Measurements from ENCODE around the gene TNIK. TPM values are rescaled to one million over a fixed set of nuclear protein-coding genes. Genes with fewer than 3 reads are reported as not detected.

TNIK gene
- total and polyA plus RNA-seq, 8 donors, result 2.1 to 40.2 (median 10.1) TPM

GRCh38 chr3:171379961-171380483, 80.2 kb downstream of the TNIK start:
- intact Hi-C loops (cut with DNase I; ENCODE audit: low total_unique reads), result no loop called here
- 73 to 82% (median 76%) methylated on average over 8 of the region's 8 CpGs for WGBS, 5 donors

DNA sequence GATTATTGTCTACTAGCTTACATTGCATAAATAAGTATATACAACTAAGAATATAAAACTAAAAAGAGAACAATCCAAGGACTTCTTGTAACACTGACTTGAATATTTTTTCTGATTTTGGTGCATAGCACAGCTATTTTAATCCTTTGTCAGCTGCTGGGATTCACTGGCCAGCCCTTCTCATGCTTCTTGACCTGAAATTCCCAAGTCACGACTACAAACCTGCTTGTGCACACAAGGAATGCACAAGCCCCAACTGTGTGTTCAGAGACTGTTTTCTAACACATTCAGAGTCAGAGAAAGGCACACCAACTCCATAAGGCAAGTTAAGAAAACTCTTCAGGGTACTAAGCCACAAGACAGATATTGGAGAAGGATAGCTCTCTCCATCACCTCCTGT, 80.9 kb downstream of the TNIK start:
- TF ChIP-seq, protein P1, sequence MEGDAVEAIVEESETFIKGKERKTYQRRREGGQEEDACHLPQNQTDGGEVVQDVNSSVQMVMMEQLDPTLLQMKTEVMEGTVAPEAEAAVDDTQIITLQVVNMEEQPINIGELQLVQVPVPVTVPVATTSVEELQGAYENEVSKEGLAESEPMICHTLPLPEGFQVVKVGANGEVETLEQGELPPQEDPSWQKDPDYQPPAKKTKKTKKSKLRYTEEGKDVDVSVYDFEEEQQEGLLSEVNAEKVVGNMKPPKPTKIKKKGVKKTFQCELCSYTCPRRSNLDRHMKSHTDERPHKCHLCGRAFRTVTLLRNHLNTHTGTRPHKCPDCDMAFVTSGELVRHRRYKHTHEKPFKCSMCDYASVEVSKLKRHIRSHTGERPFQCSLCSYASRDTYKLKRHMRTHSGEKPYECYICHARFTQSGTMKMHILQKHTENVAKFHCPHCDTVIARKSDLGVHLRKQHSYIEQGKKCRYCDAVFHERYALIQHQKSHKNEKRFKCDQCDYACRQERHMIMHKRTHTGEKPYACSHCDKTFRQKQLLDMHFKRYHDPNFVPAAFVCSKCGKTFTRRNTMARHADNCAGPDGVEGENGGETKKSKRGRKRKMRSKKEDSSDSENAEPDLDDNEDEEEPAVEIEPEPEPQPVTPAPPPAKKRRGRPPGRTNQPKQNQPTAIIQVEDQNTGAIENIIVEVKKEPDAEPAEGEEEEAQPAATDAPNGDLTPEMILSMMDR (IDR thresholded peaks at IDR 0.05), result no peak
- no peak for TF ChIP-seq EP300 (IDR thresholded peaks at IDR 0.05)
- TF ChIP-seq POLR2AphosphoS5 (IDR thresholded peaks at IDR 0.05), result no peak
- no peak for TF ChIP-seq POLR2A (IDR thresholded peaks at IDR 0.05)
- H3K4me1 ChIP-seq, result peaks cover 0 to 58% (median 25%) of the 10 kb centered on the region in 4 donors

More at GRCh38 chr3:171379961-171380483, 80.2 kb downstream of the TNIK start:
- Histone ChIP-seq H3K27me3 (no peaks in the 10 kb centered on the region), H3K4me3 (no peak overlapping the region), H3K9me3 (no peaks in the 10 kb centered on the region), H3K27ac (no peak overlapping the region), H3K36me3 (no peaks in the 10 kb centered on the region), H3K4me1 (peaks cover 0 to 60% (median 23%) of the 10 kb centered on the region in 4 donors)
- no peak for DNase-seq
- TF ChIP-seq, protein P1 (IDR thresholded peaks at IDR 0.05), result no peak
- TF ChIP-seq POLR2A (IDR thresholded peaks at IDR 0.05) (no peak), POLR2AphosphoS5 (IDR thresholded peaks at IDR 0.05) (no peak), EP300 (IDR thresholded peaks at IDR 0.05) (no peak)

DNA sequence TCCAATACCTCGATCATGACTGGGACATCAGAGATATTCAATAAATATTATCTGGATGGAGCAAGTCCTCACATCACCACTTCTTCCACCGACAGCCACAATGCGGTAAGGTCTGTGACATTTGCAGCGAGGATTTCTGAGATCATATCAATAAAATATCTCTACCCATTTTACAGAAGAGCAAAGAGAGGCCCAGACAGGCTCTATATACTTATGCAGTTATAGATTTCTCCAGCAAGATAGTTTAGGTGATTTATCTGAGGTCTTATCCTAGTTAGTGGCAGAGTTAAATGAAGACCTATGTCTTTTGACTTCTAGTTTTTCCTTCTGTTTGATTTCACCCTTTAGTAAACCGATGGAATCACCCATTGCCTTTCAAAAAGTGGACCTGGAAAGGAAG, 81.6 kb downstream of the TNIK start:
- intact Hi-C loops (cut with DNase I; ENCODE audit: low total_unique reads), result no loop called here
- WGBS, 5 donors, result 94 to 98% (median 97%) methylated on average over 5 of the region's 5 CpGs
- Histone ChIP-seq H3K9me3 (no peaks in the 10 kb centered on the region), H3K4me3 (no peak overlapping the region), H3K27me3 (no peaks in the 10 kb centered on the region), H3K36me3 (no peaks in the 10 kb centered on the region), H3K27ac (no peak overlapping the region), H3K4me1 (peaks cover 0 to 51% (median 22%) of the 10 kb centered on the region in 4 donors)
- TF ChIP-seq POLR2AphosphoS5 (IDR thresholded peaks at IDR 0.05), result no peak
- DNase-seq, result no peak

More for the DNA sequence above, 80.9 kb downstream of the TNIK start:
- DNase-seq, result no peak
- intact Hi-C loops (cut with DNase I; ENCODE audit: low total_unique reads), result no loop called here
- Histone ChIP-seq H3K27me3 (no peaks in the 10 kb centered on the region), H3K4me3 (no peak overlapping the region), H3K36me3 (no peaks in the 10 kb centered on the region), H3K9me3 (no peaks in the 10 kb centered on the region), H3K27ac (no peak overlapping the region)
- 54 to 88% (median 70%) methylated on average over 1 of the region's 1 CpG for WGBS, 5 donors

GRCh38 chr3:171377859-171378258, 82.3 kb downstream of the TNIK start:
- Histone ChIP-seq H3K4me1 (peaks cover 0 to 44% (median 18%) of the 10 kb centered on the region in 4 donors), H3K36me3 (no peaks in the 10 kb centered on the region), H3K4me3 (no peak overlapping the region), H3K9me3 (no peaks in the 10 kb centered on the region), H3K27ac (no peak overlapping the region), H3K27me3 (no peaks in the 10 kb centered on the region)
- intact Hi-C loops (cut with DNase I; ENCODE audit: low total_unique reads), result no loop called here
- no peak for DNase-seq
- TF ChIP-seq POLR2A (IDR thresholded peaks at IDR 0.05), result no peak
- TF ChIP-seq EP300 (IDR thresholded peaks at IDR 0.05), result no peak
- TF ChIP-seq, protein P1 (IDR thresholded peaks at IDR 0.05), result no peak
- TF ChIP-seq POLR2AphosphoS5 (IDR thresholded peaks at IDR 0.05), result no peak
- WGBS, 5 donors, result 89 to 100% (median 93%) methylated on average over 1 of the region's 1 CpG

GRCh38 chr3:171376596-171376947, 83.6 kb downstream of the TNIK start:
- no peak for TF ChIP-seq EP300 (IDR thresholded peaks at IDR 0.05)
- no peaks in the 10 kb centered on the region for H3K9me3 ChIP-seq
- no peak overlapping the region for H3K4me3 ChIP-seq
- H3K36me3 ChIP-seq, result no peaks in the 10 kb centered on the region
- no peak for DNase-seq
- peak overlapping the region in 2 of 5 donors; percentile 54 to 58 for H3K27ac ChIP-seq
- H3K4me1 ChIP-seq, result peaks cover 0 to 41% (median 16%) of the 10 kb centered on the region in 4 donors
- no peaks in the 10 kb centered on the region for H3K27me3 ChIP-seq
- intact Hi-C loops (cut with DNase I; ENCODE audit: low total_unique reads), result no loop called here

Data from stomach (tissue), 9 donors.